SU-DHL-6 (cell line): Measurements from ENCODE around the gene TAF11L4.
"Not testable (repeated sequence)": the region's sequence is repeated elsewhere in the genome, so short reads cannot be mapped to it uniquely, and the experiment has no call there.

ENCODE experiments used
- H2AFZ ChIP-seq: fragments of 200-600 bp; sonication (generic); 2 replicates; pipeline ENCODE4 v1.6.1; 2014; ENCODE audit warnings: low read depth, mild to moderate bottlenecking, moderate library complexity, mixed read lengths, antibody characterized with exemption, low read length; ENCODE audit not compliant: severe bottlenecking
- H3F3A ChIP-seq: fragments of 200-600 bp; shearing (Covaris generic); 2 replicates; pipeline ENCODE4 v1.6.0; 2016; ENCODE audit warnings: antibody characterized with exemption, mild to moderate bottlenecking; ENCODE audit not compliant: insufficient read depth
- H3K27ac ChIP-seq: fragments of 200-600 bp; sonication (generic); 2 replicates; pipeline ENCODE4 v1.5.1; 2016; ENCODE audit warnings: low read depth, mild to moderate bottlenecking, low read length, moderate library complexity, mixed read lengths
- H3K27me3 ChIP-seq: fragments of 200-600 bp; sonication (generic), shearing (Covaris generic); 2 replicates; pipeline ENCODE4 v1.6.0; 2014; ENCODE audit warnings: mild to moderate bottlenecking, low read length
- H3K36me3 ChIP-seq: fragments of 200-600 bp; sonication (generic); 2 replicates; pipeline ENCODE4 v1.6.1; 2014; ENCODE audit warnings: mild to moderate bottlenecking, low read length, mixed read lengths
- H3K4me2 ChIP-seq: fragments of 300-600, 200-600 bp; shearing (Covaris generic), sonication (generic); 2 replicates; pipeline ENCODE4 v1.6.0; 2014; ENCODE audit warnings: low read length, low read depth, mild to moderate bottlenecking; ENCODE audit not compliant: poor library complexity, severe bottlenecking
- H3K4me3 ChIP-seq: fragments of 200-600 bp; sonication (generic); 2 replicates; pipeline ENCODE4 v1.5.1; 2014; ENCODE audit warnings: antibody characterized with exemption, low read length, mild to moderate bottlenecking, mixed read lengths; ENCODE audit not compliant: insufficient read depth, poor library complexity, severe bottlenecking
- H3K79me2 ChIP-seq: fragments of 200-600 bp; sonication (generic); 2 replicates; pipeline ENCODE4 v1.6.1; 2014; ENCODE audit warnings: mild to moderate bottlenecking, low read length, moderate library complexity; ENCODE audit not compliant: insufficient read depth
- H3K9ac ChIP-seq: fragments of 200-600 bp; sonication (generic); 2 replicates; pipeline ENCODE4 v1.7.0; 2014; ENCODE audit warnings: mild to moderate bottlenecking, low read length
- H3K9me2 ChIP-seq: fragments of 200-600 bp; sonication (generic); replicated peaks from 2 replicates; pipeline ENCODE4 v1.6.1; 2014; ENCODE audit warnings: low read length; ENCODE audit not compliant: insufficient read depth
- H3K9me3 ChIP-seq: fragments of 200-600 bp; sonication (generic); 2 replicates; pipeline ENCODE4 v1.6.1; 2014; ENCODE audit warnings: low read length, mixed read lengths; ENCODE audit not compliant: insufficient read depth
- H4K20me1 ChIP-seq: fragments of 200-600 bp; sonication (generic); 2 replicates; pipeline ENCODE4 v1.6.1; 2014; ENCODE audit warnings: low read depth, mild to moderate bottlenecking, antibody characterized with exemption, low read length, moderate library complexity, mixed read lengths
- EZH2phosphoT487 ChIP-seq: fragments of 200-600 bp; sonication (generic), shearing (Covaris generic); conservative IDR thresholded peaks from 2 replicates; pipeline ENCODE4 v1.6.1; 2018; ENCODE audit warnings: mild to moderate bottlenecking, antibody characterized with exemption, low read length, moderate library complexity, mixed read lengths
- TF ChIP-seq, protein P1 (sequence below): fragments of 200-600 bp; sonication (generic); IDR thresholded peaks from one replicate; pipeline ENCODE4 v1.5.1; 2017; ENCODE audit warnings: antibody characterized with exemption, mild to moderate bottlenecking, low read length, moderate library complexity; ENCODE audit not compliant: insufficient read depth, poor library complexity, severe bottlenecking

Gene TAF11L4

DNA sequence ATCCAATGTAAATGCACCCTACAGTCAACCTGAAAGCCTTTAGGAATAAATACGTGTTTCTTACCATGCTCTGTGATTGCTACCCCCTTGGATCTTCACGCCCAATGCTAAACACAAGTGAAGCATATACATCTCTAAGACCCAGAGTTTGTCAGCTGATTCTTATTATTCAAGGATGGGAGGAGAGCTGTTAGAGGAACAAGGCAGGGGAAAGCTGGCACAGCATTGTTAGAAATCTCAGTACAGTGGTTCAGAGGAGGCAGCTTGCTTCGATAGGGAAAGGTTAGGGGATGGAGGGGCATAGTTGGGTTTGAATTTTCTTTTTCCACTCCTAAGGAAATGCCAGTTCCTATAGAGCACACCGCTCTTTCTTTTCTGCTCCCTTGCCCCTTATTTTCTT is 40.2 kb upstream of the TAF11L4 start:
- no peak for TF ChIP-seq EZH2phosphoT487
- TF ChIP-seq, protein P1, sequence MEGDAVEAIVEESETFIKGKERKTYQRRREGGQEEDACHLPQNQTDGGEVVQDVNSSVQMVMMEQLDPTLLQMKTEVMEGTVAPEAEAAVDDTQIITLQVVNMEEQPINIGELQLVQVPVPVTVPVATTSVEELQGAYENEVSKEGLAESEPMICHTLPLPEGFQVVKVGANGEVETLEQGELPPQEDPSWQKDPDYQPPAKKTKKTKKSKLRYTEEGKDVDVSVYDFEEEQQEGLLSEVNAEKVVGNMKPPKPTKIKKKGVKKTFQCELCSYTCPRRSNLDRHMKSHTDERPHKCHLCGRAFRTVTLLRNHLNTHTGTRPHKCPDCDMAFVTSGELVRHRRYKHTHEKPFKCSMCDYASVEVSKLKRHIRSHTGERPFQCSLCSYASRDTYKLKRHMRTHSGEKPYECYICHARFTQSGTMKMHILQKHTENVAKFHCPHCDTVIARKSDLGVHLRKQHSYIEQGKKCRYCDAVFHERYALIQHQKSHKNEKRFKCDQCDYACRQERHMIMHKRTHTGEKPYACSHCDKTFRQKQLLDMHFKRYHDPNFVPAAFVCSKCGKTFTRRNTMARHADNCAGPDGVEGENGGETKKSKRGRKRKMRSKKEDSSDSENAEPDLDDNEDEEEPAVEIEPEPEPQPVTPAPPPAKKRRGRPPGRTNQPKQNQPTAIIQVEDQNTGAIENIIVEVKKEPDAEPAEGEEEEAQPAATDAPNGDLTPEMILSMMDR = no peak
- no peak overlapping the region for H2AFZ ChIP-seq
- no peak overlapping the region for H3K4me2 ChIP-seq
- no peaks in the 10 kb centered on the region for H3F3A ChIP-seq
- no peak overlapping the region for H3K27ac ChIP-seq
- no peaks in the 10 kb centered on the region for H4K20me1 ChIP-seq
- H3K9ac ChIP-seq = no peak overlapping the region
- H3K9me2 ChIP-seq = no peaks in the 10 kb centered on the region
- H3K27me3 ChIP-seq = no peaks in the 10 kb centered on the region
- no peaks in the 10 kb centered on the region for H3K79me2 ChIP-seq
- H3K4me3 ChIP-seq = no peak overlapping the region
- no peaks in the 10 kb centered on the region for H3K9me3 ChIP-seq
- H3K36me3 ChIP-seq = no peaks in the 10 kb centered on the region

GRCh38 chr5:17482790-17483189 is 38.8 kb upstream of the TAF11L4 start:
- Histone ChIP-seq H3K36me3 (no peaks in the 10 kb centered on the region), H3K9ac (no peak overlapping the region), H3K9me3 (no peaks in the 10 kb centered on the region), H3F3A (no peaks in the 10 kb centered on the region), H2AFZ (no peak overlapping the region), H3K4me2 (no peak overlapping the region), H3K79me2 (no peaks in the 10 kb centered on the region), H3K27ac (no peak overlapping the region), H4K20me1 (no peaks in the 10 kb centered on the region), H3K4me3 (no peak overlapping the region), H3K27me3 (no peaks in the 10 kb centered on the region), H3K9me2 (no peaks in the 10 kb centered on the region)
- no peak for TF ChIP-seq EZH2phosphoT487
- TF ChIP-seq, protein P1 = no peak

GRCh38 chr5:17486464-17487173 is 35.0 kb upstream of the TAF11L4 start:
- not testable (repeated sequence) for H3K27me3 ChIP-seq, H3K4me3 ChIP-seq, H3K36me3 ChIP-seq, H3K79me2 ChIP-seq, H3K9me3 ChIP-seq, H3K27ac ChIP-seq, H3K4me2 ChIP-seq, H4K20me1 ChIP-seq, H2AFZ ChIP-seq, H3K9ac ChIP-seq, H3K9me2 ChIP-seq, H3F3A ChIP-seq

GRCh38 chr5:17487174-17487512 is 34.5 kb upstream of the TAF11L4 start:
- no peaks in the 10 kb centered on the region for H3F3A ChIP-seq
- no peaks in the 10 kb centered on the region for H3K9me3 ChIP-seq
- H3K4me3 ChIP-seq = no peak overlapping the region
- H3K36me3 ChIP-seq = no peaks in the 10 kb centered on the region
- no peaks in the 10 kb centered on the region for H3K79me2 ChIP-seq
- no peak overlapping the region for H3K27ac ChIP-seq
- TF ChIP-seq, protein P1 = no peak
- TF ChIP-seq EZH2phosphoT487 = no peak
- no peak overlapping the region for H3K4me2 ChIP-seq
- H2AFZ ChIP-seq = no peak overlapping the region
- H4K20me1 ChIP-seq = no peaks in the 10 kb centered on the region
- no peaks in the 10 kb centered on the region for H3K27me3 ChIP-seq
- no peak overlapping the region for H3K9ac ChIP-seq
- no peaks in the 10 kb centered on the region for H3K9me2 ChIP-seq

DNA sequence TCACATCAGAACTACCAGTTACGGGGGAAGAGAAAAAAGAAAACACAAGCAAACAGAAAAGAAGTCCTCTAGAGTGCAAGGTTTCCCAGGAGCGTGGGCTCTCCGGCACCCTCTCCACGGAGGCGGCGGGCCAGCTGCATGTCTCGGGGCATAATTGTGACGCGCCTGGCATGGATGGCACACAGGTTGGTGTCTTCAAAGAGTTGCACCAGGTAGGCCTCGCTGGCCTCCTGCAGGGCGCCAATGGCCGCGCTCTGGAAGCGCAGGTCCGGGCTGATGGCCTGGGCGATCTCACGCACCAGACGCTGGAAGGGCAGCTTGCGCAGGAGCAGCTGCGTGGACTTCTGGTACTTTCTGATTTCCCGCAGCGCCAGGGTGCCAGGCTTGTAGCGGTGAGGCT is 30.3 kb upstream of the TAF11L4 start:
- H4K20me1 ChIP-seq, H3K9me3 ChIP-seq, H3K4me3 ChIP-seq, H3K36me3 ChIP-seq, H3K9me2 ChIP-seq, H3F3A ChIP-seq, H3K9ac ChIP-seq, H3K4me2 ChIP-seq, H3K27me3 ChIP-seq, H2AFZ ChIP-seq, H3K79me2 ChIP-seq, H3K27ac ChIP-seq: not testable (repeated sequence)
